GM21825 (cell line): Measurements from ENCODE around the gene ANGPTL3.
A peak's percentile ranks its signal among the peaks of the same experiment; 100 is the strongest.

ENCODE experiments used
- ATAC-seq: cut with Tn5 transposase; IDR thresholded peaks from one replicate; pipeline ENCODE4 v1.9.1; 2021; ENCODE audit warnings: mild to moderate bottlenecking, moderate library complexity; ENCODE audit not compliant: unreplicated experiment

The ANGPTL3 gene

DNA sequence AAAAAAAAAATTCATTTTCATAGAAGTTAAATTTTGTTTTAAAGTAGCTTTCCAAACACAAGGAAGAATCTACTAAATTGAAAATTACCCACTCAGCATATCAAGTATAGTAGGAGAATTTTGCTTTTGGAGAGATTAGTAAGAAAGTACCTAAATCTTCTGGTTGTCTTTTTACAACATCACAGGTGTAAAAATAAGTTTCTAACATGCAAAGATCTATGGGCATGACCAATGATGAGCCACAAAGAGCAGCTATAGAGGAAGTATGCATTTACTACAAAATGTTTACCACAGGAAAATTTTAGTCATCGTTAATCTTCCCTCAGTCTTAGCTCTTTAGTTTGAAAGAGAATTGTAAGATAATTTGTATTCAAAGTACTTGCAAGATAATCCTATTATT is 28.1 kb downstream of the ANGPTL3 start:
- ATAC-seq, result peak; percentile 62

DNA sequence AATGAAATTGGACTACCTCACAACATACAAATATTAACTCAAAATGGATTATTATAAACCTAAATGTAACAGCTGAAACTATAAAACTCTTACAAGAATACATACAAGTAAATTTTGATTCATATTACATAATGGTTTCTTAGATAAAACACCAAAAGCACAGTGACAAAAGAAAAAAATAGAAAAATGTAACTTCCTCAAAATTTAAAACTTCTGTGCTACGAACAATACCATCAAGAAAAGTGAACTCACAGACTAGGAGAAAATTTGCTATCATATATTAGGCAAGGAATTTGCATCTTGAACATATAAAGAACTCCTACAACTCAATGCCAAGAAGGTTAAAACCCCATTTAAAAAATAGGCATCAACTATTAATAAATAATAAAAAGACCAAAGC is 31.2 kb downstream of the ANGPTL3 start:
- no peak for ATAC-seq

DNA sequence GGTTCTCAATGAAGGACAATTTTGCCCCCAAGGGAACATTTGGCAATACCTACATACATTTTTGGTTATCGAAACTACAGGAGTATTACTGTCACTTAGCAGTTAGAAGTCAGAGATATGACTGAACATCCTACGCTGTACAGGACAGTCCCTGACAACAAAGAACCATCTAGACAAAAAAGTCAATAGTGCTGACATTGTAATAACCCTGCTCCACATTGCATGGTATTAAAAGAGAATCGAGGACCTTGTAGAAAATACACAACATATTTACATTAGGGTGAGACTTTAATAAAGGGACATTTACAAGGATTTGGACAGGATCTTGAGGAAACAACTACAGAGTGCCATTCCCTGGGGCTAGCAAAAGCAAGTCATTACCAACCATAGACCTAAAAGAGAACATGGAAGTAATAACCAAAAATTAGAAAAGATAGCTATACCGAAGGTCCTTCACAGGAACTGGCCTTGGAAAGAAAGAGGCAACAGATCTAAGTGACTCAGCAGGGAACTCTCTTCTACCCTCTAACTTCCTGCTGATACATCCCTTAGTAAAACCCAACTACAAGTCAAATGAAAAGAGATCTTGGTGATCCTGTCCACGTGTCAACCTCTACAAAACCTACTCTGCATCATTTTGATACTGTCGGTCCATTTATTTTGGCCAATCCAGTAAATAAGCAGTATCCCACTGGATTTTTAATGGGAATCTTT is 40.2 kb downstream of the ANGPTL3 start:
- no peak for ATAC-seq

DNA sequence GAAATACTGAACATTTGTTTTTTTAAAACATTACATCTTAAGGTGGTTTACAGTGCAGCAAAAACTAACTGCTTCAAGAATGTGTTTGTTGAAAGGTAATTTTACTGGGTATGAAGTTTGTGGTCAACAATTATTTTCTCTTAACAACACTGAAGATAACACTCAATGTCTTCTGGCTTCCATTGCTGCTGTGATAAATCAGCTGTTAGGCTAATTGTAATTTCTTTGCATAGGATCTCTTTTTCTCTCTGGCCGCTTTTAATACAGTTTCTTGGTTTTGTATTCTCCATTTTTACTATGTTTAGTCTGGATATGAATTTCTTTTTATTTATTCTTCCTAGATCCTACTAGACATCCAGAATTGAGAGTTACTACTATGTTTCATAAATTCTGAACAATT is 46.0 kb downstream of the ANGPTL3 start:
- no peak for ATAC-seq

DNA sequence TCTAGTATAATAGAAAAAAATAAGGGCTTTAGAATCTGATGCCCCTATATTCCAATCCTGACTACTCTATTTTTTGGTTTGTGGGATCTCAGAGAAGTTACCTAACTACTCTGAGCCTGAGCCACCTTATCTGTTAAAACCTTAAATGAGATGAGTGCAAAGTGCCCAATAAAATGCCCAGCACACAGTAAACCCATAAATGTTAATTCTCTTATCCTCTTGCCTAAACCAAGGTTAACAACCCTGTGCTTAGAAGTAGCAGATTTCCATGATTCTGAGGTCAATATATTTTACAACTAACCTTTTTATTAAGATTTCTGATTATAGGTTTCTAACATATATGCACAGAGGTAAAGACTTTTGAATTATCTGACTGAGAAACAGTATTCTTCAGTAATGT is 55.1 kb downstream of the ANGPTL3 start:
- no peak for ATAC-seq

DNA sequence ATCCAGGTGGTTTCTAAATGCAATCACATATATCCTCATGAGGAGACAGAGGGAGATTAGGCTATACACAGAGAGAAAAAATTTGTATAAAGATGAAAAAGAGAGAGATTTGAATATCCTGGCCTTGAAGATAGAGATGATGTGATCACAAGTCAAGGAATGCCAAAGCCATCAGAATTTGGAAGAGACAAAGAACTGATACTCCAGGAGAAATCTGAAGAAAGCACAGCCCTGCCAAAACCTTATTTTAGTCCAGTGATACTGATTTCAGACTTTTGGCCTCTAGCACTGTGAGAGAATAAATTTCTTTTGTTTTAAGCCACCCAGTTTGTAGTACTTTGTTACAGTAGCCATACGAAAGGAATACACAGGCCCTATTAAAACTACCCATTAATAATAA is 57.4 kb downstream of the ANGPTL3 start:
- no peak for ATAC-seq
